GM19238 (cell line): ENCODE results near the gene SRSF6.
A peak's percentile ranks its signal among the peaks of the same experiment; 100 is the strongest.
"Not testable (repeated sequence)": the region's sequence is repeated elsewhere in the genome, so short reads cannot be mapped to it uniquely, and the experiment has no call there.

ENCODE experiments used
- DNase-seq: peaks from one replicate; pipeline ENCODE4 v3.0.0; 2011; ENCODE audit warnings: low spot score; ENCODE audit not compliant: insufficient read length

The SRSF6 gene

GRCh38 chr20:43448748-43449535 is 8.8 kb upstream of the SRSF6 start:
- DNase-seq = no peak

- no peak for DNase-seq
Observed at GRCh38 chr20:43450841-43451799, 6.6 kb upstream of the SRSF6 start.

GRCh38 chr20:43452404-43453126 is 5.1 kb upstream of the SRSF6 start:
- no peak for DNase-seq

- DNase-seq = not testable (repeated sequence)
Observed at GRCh38 chr20:43456252-43456651, 1.4 kb upstream of the SRSF6 start.

- peak; percentile 85 for DNase-seq
Observed at GRCh38 chr20:43456809-43457639, 672 bp upstream of the SRSF6 start.

- no peak for DNase-seq
Observed at GRCh38 chr20:43458422-43458924, 777 bp downstream of the SRSF6 start.

GRCh38 chr20:43459022-43459942 is 1.6 kb downstream of the SRSF6 start:
- DNase-seq = no peak

GRCh38 chr20:43460172-43460829 is 2.6 kb downstream of the SRSF6 start:
- no peak for DNase-seq

GRCh38 chr20:43460830-43461200 is 3.1 kb downstream of the SRSF6 start:
- no peak for DNase-seq

- DNase-seq = no peak
Observed at GRCh38 chr20:43461894-43462659, 4.4 kb downstream of the SRSF6 start.

- DNase-seq = no peak
Observed at GRCh38 chr20:43462660-43463526, 5.2 kb downstream of the SRSF6 start.

GRCh38 chr20:43463527-43464218 is 6.0 kb downstream of the SRSF6 start:
- no peak for DNase-seq

GRCh38 chr20:43464219-43464790 is 6.6 kb downstream of the SRSF6 start:
- DNase-seq = no peak

- no peak for DNase-seq
Observed at GRCh38 chr20:43465625-43465943, 7.9 kb downstream of the SRSF6 start.

GRCh38 chr20:43467589-43467988 is 9.9 kb downstream of the SRSF6 start:
- DNase-seq = no peak

- no peak for DNase-seq
Observed at GRCh38 chr20:43472671-43473380, 15.1 kb downstream of the SRSF6 start.
